Measurements from ENCODE around the gene NDST1. TPM values are rescaled to one million over a fixed set of nuclear protein-coding genes. Genes with fewer than 3 reads are reported as not detected.

NDST1 gene
- total RNA-seq, 2 donors from 2014 or later: 112 to 131 TPM

GRCh38 chr5:150486402-150487198, 21.3 kb upstream of the NDST1 start:
- Histone ChIP-seq H3K27ac (peak overlapping the region; percentile 88 to 95), H3K4me3 (peak overlapping the region; percentile 95), H3K9me3 (no peaks in the 10 kb centered on the region), H3K4me1 (ENCODE audit: control insufficient read depth in 1 of 2, low read depth in 2 of 2) (peaks cover 41 to 48% of the 10 kb centered on the region in 2 donors), H3K27me3 (replicated peaks; ENCODE audit: insufficient read depth) (no peaks in the 10 kb centered on the region), H3K36me3 (no peaks in the 10 kb centered on the region)
- TF ChIP-seq CTCF (IDR thresholded peaks at IDR 0.05): no peak
- ATAC-seq (ENCODE audit: insufficient number of reproducible peaks, low FRiP score, low read depth) (no peak), DNase-seq (ENCODE audit: low spot score) (no peak)

DNA sequence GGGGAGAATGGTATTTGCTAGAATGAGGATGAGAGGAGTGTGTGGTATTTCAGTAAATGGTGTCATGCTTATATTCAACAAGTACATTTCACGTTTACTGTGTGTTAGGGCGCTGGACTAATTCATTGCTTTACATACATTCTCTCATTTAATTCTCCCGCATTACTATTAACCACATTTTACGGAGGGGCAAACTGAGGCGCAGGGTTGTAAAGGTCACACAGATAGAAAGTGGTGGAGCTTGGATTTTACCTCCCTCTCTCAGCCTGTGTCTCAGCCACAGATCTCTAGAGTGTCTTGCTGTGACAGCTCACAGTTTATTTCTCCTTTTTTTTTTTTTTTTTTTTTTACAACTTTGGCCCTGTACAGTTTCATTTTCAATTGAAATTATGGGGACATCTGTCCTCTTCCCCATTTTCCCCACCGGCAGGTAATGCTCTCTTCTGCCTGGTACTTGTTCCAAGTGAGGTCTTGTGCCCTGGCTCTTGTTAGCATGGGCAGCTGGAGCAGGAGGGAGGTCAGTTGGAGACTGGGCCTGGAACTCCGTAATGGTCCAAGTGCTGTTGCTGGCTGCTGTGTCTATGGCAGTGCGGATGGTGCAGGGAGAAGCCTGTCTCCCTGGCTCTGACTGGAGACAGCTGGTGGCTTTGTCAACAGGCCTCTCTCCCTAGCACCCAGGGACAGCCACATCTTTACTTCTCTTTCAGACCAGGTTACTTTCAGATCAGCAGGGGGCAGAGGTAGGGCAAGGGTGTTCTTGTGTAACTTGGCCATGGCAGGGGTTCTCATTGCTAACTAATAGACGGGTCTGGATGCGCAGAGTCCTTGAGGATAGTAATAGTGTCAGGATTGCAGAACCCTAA, 20.5 kb upstream of the NDST1 start:
- Histone ChIP-seq H3K4me3 (peak overlapping the region; percentile 95), H3K27ac (peak overlapping the region; percentile 88 to 95), H3K4me1 (ENCODE audit: control insufficient read depth in 1 of 2, low read depth in 2 of 2) (peaks cover 48 to 57% of the 10 kb centered on the region in 2 donors), H3K9me3 (no peaks in the 10 kb centered on the region), H3K27me3 (replicated peaks; ENCODE audit: insufficient read depth) (no peaks in the 10 kb centered on the region), H3K36me3 (no peaks in the 10 kb centered on the region)
- DNase-seq (ENCODE audit: low spot score): no peak
- TF ChIP-seq CTCF (IDR thresholded peaks at IDR 0.05): no peak
- ATAC-seq (ENCODE audit: insufficient number of reproducible peaks, low FRiP score, low read depth): no peak

DNA sequence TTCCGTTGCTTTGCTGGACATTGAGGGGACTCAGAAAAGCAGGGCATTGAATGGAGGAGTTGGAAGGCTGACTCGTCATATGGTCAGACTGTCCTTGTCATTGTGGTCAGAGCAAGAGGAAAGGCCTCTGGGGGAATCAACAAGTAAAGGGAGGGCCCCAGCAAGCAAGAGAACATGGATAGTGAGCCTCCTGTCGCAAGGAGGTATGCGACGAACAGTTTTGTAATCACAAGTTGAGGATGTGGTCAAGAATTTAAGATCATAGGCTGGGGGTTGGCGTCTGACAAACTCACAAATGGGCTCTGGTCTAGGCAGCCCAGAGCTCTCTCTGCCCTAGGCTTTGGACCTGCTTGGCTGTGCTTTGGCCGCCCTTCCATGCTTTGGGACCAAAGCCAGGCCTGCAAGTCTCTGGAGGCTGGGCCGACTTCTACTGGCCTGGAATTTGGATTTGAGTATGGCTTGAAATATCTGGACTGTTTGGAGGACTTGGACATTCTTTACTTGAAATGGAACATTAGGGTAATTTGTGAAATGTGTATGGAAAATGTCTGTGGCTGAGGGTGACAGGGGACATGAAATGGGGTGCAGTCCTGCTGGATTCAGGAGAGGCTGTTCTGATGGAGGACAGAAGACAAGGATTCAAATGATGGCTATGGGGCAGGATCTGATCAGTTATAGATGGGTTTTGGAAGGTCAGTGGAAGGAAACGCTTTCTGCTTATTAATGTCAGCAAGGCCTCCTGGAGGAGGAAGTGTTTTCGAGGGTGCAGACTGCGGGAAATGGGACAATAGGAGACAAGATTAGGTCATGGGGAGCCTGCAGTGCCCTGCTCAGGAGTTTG, 19.2 kb upstream of the NDST1 start:
- no peak for DNase-seq (ENCODE audit: low spot score)

DNA sequence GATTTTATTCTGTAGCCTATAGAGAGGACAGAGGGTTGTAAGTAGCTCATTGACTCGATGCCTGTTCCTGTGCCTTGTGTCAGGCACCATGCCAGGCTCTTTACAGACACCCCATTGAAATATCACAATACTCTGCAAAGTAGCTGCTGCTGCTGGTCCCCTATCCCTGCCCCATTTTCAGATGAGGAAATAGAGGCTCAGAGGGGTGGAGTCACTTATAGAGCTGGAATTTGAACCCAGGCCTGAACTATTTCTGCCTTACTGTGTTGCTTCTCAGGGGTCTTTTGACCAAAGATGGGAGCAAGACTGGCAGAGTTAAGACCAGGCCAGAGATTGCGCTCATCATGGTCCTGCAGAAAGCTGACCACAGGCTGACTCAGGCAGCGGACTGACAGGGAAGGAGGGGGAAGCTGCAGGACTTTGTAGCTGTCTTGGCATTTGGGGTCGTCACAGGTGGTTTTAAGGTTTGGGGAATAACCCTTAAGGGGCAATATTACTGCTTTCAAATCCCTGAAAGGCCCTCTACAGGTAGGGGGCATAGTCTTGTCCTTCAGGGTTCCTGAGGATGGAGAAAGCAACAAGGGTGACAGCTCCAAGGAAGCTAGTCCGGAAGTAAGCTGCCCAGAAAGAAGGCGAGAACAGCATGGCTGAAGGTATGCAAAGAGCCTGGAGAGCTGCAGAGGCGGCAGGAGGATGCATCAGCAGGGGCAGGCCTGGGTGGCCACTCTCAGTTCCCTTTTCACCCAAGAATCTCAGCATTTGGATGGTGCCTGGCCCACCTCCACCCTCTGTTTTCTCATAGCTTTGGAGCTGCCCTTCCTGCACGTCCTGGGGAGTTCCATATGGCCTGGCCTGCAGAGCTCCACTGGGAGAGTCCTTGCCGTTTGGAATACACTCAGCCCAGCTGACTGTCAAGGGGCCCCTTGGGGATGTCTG, 18.3 kb upstream of the NDST1 start:
- H3K27me3 ChIP-seq (replicated peaks; ENCODE audit: insufficient read depth): no peaks in the 10 kb centered on the region
- DNase-seq (ENCODE audit: low spot score) (no peak), ATAC-seq (ENCODE audit: insufficient number of reproducible peaks, low FRiP score, low read depth) (no peak)
- H3K4me1 ChIP-seq (ENCODE audit: control insufficient read depth in 1 of 2, low read depth in 2 of 2): peaks cover 52 to 79% of the 10 kb centered on the region in 2 donors
- H3K27ac ChIP-seq: peak overlapping the region; percentile 88 to 95
- H3K4me3 ChIP-seq: peak overlapping the region; percentile 95
- H3K9me3 ChIP-seq: no peaks in the 10 kb centered on the region
- TF ChIP-seq CTCF (IDR thresholded peaks at IDR 0.05): no peak
- H3K36me3 ChIP-seq: no peaks in the 10 kb centered on the region

More for the DNA sequence above, 19.2 kb upstream of the NDST1 start:
- TF ChIP-seq CTCF (IDR thresholded peaks at IDR 0.05): no peak
- Histone ChIP-seq H3K27ac (peak overlapping the region; percentile 88 to 95), H3K36me3 (no peaks in the 10 kb centered on the region), H3K27me3 (replicated peaks; ENCODE audit: insufficient read depth) (no peaks in the 10 kb centered on the region), H3K4me1 (ENCODE audit: control insufficient read depth in 1 of 2, low read depth in 2 of 2) (peaks cover 52 to 70% of the 10 kb centered on the region in 2 donors), H3K4me3 (peak overlapping the region; percentile 95), H3K9me3 (no peaks in the 10 kb centered on the region)
- peak; percentile 20 for ATAC-seq (ENCODE audit: insufficient number of reproducible peaks, low FRiP score, low read depth)

All from thoracic aorta (tissue), 2 donors.